ENCODE results near the gene C12orf43. TPM values are rescaled to one million over a fixed set of nuclear protein-coding genes. Genes with fewer than 3 reads are reported as not detected.

The C12orf43 gene
- total RNA-seq, 1 donor from 2014 or later: 15.5 TPM

- no peaks in the 10 kb centered on the region for H3K4me1 ChIP-seq
- no peak for TF ChIP-seq CTCF (IDR thresholded peaks at IDR 0.05)
- no peaks in the 10 kb centered on the region for H3K27me3 ChIP-seq
- intact Hi-C loops (cut with DNase I): no loop called here
- H3K4me3 ChIP-seq: no peak overlapping the region
- H3K27ac ChIP-seq: no peak overlapping the region
- H3K36me3 ChIP-seq: no peaks in the 10 kb centered on the region
- no peaks in the 10 kb centered on the region for H3K9me3 ChIP-seq
- DNase-seq (no peak), ATAC-seq (no peak)
These were observed 21.5 kb downstream of the C12orf43 start for GRCh38 chr12:120994589-120995337.

- Histone ChIP-seq H3K27ac (no peak overlapping the region), H3K4me1 (no peaks in the 10 kb centered on the region), H3K9me3 (no peaks in the 10 kb centered on the region), H3K27me3 (no peaks in the 10 kb centered on the region), H3K4me3 (no peak overlapping the region), H3K36me3 (no peaks in the 10 kb centered on the region)
- no peak for DNase-seq
- intact Hi-C loops (cut with DNase I): no loop called here
- TF ChIP-seq CTCF (IDR thresholded peaks at IDR 0.05): no peak
- ATAC-seq: no peak
These were observed 22.2 kb downstream of the C12orf43 start for GRCh38 chr12:120994059-120994458.

- DNase-seq: no peak
- intact Hi-C loops (cut with DNase I): no loop called here
These were observed 22.8 kb downstream of the C12orf43 start for GRCh38 chr12:120993496-120993895.

GRCh38 chr12:120992989-120993388 is 23.3 kb downstream of the C12orf43 start:
- Histone ChIP-seq H3K27me3 (no peaks in the 10 kb centered on the region), H3K36me3 (no peaks in the 10 kb centered on the region), H3K4me1 (no peaks in the 10 kb centered on the region), H3K4me3 (no peak overlapping the region), H3K27ac (no peak overlapping the region), H3K9me3 (no peaks in the 10 kb centered on the region)
- DNase-seq (no peak), ATAC-seq (no peak)
- TF ChIP-seq CTCF (IDR thresholded peaks at IDR 0.05): no peak
- intact Hi-C loops (cut with DNase I): no loop called here

More at GRCh38 chr12:120993496-120993895, 22.8 kb downstream of the C12orf43 start:
- Histone ChIP-seq H3K4me1 (no peaks in the 10 kb centered on the region), H3K36me3 (no peaks in the 10 kb centered on the region), H3K4me3 (no peak overlapping the region), H3K27ac (no peak overlapping the region), H3K27me3 (no peaks in the 10 kb centered on the region), H3K9me3 (no peaks in the 10 kb centered on the region)
- TF ChIP-seq CTCF (IDR thresholded peaks at IDR 0.05): no peak
- ATAC-seq: no peak

- TF ChIP-seq CTCF (IDR thresholded peaks at IDR 0.05): no peak
- intact Hi-C loops (cut with DNase I): no loop called here
- ATAC-seq: no peak
These were observed 24.3 kb downstream of the C12orf43 start for GRCh38 chr12:120991965-120992364.

More at GRCh38 chr12:120991965-120992364, 24.3 kb downstream of the C12orf43 start:
- Histone ChIP-seq H3K4me3 (no peak overlapping the region), H3K4me1 (no peaks in the 10 kb centered on the region), H3K27me3 (no peaks in the 10 kb centered on the region), H3K9me3 (no peaks in the 10 kb centered on the region), H3K36me3 (no peaks in the 10 kb centered on the region), H3K27ac (no peak overlapping the region)
- no peak for DNase-seq

Data from upper lobe of right lung (tissue), 1 donor.